ENCODE measurements around the gene CCDC83. TPM values are rescaled to one million over a fixed set of nuclear protein-coding genes. Genes with fewer than 3 reads are reported as not detected.

Gene CCDC83
- total RNA-seq = not detected in 2 replicates
- long read RNA-seq = 0 reads

GRCh38 chr11:85855341-85855656 is at the start of gene CCDC83:
Gene CCDC83, plus strand, starts transcription at chr11:85855383. Its CDS starts 9,741 bp downstream, at chr11:85865124.
- peak within 1 kb of the TSS; percentile 97 for H3K27ac Mint-ChIP-seq
- H3K27me3 Mint-ChIP-seq = no peaks in the 10 kb centered on the region
- H3K4me1 Mint-ChIP-seq (ENCODE audit: low read depth) = peaks cover 7% of the 10 kb centered on the region
- peak within 1 kb of the TSS; percentile 82 for H3K4me3 Mint-ChIP-seq (ENCODE audit: low read depth)
- TF ChIP-seq CTCF (IDR thresholded peaks at IDR 0.05; ENCODE audit: unreplicated experiment) = no peak
- DNase-seq (ENCODE audit: low spot score, unreplicated experiment) = no peak
- H3K9me3 Mint-ChIP-seq (ENCODE audit: low read depth) = peaks cover 16% of the 10 kb centered on the region
- peaks cover 7% of the 10 kb centered on the region for H3K36me3 Mint-ChIP-seq (ENCODE audit: insufficient read depth)

- DNase-seq (ENCODE audit: low spot score, unreplicated experiment) = no peak
- Mint-ChIP-seq H3K4me1 (ENCODE audit: low read depth) (peaks cover 4% of the 10 kb centered on the region), H3K9me3 (ENCODE audit: low read depth) (no peaks in the 10 kb centered on the region), H3K27me3 (peaks cover 31% of the 10 kb centered on the region), H3K27ac (no peak overlapping the region), H3K36me3 (ENCODE audit: insufficient read depth) (no peaks in the 10 kb centered on the region), H3K4me3 (ENCODE audit: low read depth) (no peak overlapping the region)
- TF ChIP-seq CTCF (IDR thresholded peaks at IDR 0.05; ENCODE audit: unreplicated experiment) = no peak
Observed at GRCh38 chr11:85805387-85805786, 49.8 kb upstream of the CCDC83 start.

- Mint-ChIP-seq H3K4me3 (ENCODE audit: low read depth) (no peak overlapping the region), H3K27me3 (peaks cover 30% of the 10 kb centered on the region), H3K4me1 (ENCODE audit: low read depth) (peaks cover 6% of the 10 kb centered on the region), H3K27ac (no peak overlapping the region), H3K9me3 (ENCODE audit: low read depth) (no peaks in the 10 kb centered on the region), H3K36me3 (ENCODE audit: insufficient read depth) (no peaks in the 10 kb centered on the region)
- DNase-seq (ENCODE audit: low spot score, unreplicated experiment) = no peak
- no peak for TF ChIP-seq CTCF (IDR thresholded peaks at IDR 0.05; ENCODE audit: unreplicated experiment)
Observed at GRCh38 chr11:85806016-85806415, 49.2 kb upstream of the CCDC83 start.

- no peak for DNase-seq (ENCODE audit: low spot score, unreplicated experiment)
- H3K36me3 Mint-ChIP-seq (ENCODE audit: insufficient read depth) = no peaks in the 10 kb centered on the region
- H3K9me3 Mint-ChIP-seq (ENCODE audit: low read depth) = no peaks in the 10 kb centered on the region
- peaks cover 36% of the 10 kb centered on the region for H3K27me3 Mint-ChIP-seq
- TF ChIP-seq CTCF (IDR thresholded peaks at IDR 0.05; ENCODE audit: unreplicated experiment) = no peak
- H3K4me3 Mint-ChIP-seq (ENCODE audit: low read depth) = no peak overlapping the region
- H3K27ac Mint-ChIP-seq = no peak overlapping the region
- peaks cover 8% of the 10 kb centered on the region for H3K4me1 Mint-ChIP-seq (ENCODE audit: low read depth)
Observed at GRCh38 chr11:85806876-85807275, 48.3 kb upstream of the CCDC83 start.

- no peaks in the 10 kb centered on the region for H3K36me3 Mint-ChIP-seq (ENCODE audit: insufficient read depth)
- peaks cover 8% of the 10 kb centered on the region for H3K4me1 Mint-ChIP-seq (ENCODE audit: low read depth)
- no peak overlapping the region for H3K27ac Mint-ChIP-seq
- no peak for TF ChIP-seq CTCF (IDR thresholded peaks at IDR 0.05; ENCODE audit: unreplicated experiment)
- no peak overlapping the region for H3K4me3 Mint-ChIP-seq (ENCODE audit: low read depth)
- no peaks in the 10 kb centered on the region for H3K9me3 Mint-ChIP-seq (ENCODE audit: low read depth)
- H3K27me3 Mint-ChIP-seq = peaks cover 50% of the 10 kb centered on the region
- no peak for DNase-seq (ENCODE audit: low spot score, unreplicated experiment)
Observed at GRCh38 chr11:85809191-85809590, 46.0 kb upstream of the CCDC83 start.

Data from progenitor cell of endocrine pancreas (in vitro differentiated cells).